Activated naive CD4-positive, alpha-beta T cell treated with anti-CD3 and anti-CD28 coated beads, Interleukin-2, amount 50 U/mL, for 16 hours (primary cell): ENCODE data around the gene ZNF593.

Experiments
- DNase-seq: peaks from one replicate; pipeline ENCODE4 v3.0.0-alpha.2; 2020

ZNF593 gene

DNA sequence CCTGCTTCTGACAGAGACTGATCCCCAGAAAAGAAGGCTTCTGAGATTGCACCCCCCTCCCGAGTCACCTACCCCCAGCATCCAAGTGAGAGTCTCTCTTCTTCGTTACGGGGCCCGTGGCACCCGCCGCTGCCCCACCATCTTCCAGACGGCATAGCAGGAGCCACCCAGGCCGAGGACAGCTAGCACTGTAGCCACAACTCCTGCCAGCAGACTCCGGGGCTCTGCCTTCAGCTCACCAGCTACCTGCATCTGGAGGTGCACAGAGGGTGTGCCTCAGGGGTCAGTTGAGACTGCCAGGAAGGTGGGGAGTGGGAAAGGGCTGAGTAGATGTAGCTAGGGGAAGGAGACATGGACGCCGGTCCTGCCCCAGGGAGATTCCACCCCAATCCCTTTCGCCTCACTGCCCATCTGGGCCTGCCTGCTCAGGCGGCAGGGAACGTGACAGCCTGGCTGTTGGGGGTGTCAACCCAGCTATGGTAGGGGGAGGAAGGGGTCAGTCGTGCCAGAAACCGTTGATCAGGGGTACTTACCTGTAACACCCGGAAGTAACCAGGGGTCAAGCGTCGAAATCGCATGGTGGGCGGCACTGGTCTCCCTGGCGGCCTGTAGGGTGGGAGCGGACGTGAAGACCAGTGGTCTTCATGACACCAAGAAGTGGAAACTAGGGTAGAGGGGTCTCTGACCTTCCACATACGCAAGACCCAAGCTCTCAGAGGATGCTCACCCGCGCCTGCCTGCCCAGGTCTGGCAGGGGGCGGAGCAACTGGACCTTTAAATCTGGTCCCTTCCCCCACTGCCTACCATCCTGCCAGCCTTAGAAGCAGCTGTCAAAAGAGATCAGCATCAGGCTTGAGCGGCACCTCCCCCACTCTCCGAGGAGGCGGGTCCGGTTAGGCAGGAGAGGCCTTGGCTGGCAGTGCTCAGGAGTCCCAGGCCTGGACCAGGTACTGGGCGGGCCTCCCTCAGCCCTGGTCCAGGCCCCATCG is 1.7 kb downstream of the ZNF593 start, which contains the start of gene ZNF593OS:
Gene ZNF593OS (minus strand): TSS at position 749 of the 989 bp plus-strand sequence. CDS start 171 bp downstream, at position 578.
- no peak for DNase-seq

GRCh38 chr1:26175346-26175745 is 5.6 kb downstream of the ZNF593 start:
- DNase-seq = no peak

GRCh38 chr1:26177182-26177684 is 7.5 kb downstream of the ZNF593 start, which contains the start of gene CNKSR1:
CNKSR1 (plus strand) TSS chr1:26177491; CDS start chr1:26177548, 57 bp downstream.
- no peak for DNase-seq

DNA sequence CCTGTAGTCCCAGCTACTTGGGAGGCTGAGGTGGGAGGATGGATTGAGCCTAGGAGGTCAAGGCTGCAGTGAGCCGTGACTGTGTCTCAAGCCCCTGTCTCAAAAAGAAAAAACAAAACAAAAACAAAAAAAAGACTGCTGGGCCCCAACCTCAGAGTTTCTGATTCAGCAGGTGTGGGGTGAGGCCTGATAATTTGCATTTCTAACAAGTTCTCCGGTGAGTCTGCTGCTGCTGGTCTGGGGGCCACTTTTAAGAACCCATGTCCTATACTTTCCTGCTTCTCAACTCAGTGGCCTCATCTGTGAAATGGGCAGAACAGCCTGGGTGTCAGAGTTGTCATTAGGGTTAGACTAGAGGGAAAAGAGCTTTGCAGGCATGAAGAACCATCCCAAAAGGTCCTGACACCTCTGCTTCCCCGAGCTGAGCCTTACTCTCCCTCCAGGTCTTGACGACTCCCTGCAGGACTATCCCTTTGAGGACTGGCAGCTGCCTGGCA is 10.3 kb downstream of the ZNF593 start:
- DNase-seq = no peak

DNA sequence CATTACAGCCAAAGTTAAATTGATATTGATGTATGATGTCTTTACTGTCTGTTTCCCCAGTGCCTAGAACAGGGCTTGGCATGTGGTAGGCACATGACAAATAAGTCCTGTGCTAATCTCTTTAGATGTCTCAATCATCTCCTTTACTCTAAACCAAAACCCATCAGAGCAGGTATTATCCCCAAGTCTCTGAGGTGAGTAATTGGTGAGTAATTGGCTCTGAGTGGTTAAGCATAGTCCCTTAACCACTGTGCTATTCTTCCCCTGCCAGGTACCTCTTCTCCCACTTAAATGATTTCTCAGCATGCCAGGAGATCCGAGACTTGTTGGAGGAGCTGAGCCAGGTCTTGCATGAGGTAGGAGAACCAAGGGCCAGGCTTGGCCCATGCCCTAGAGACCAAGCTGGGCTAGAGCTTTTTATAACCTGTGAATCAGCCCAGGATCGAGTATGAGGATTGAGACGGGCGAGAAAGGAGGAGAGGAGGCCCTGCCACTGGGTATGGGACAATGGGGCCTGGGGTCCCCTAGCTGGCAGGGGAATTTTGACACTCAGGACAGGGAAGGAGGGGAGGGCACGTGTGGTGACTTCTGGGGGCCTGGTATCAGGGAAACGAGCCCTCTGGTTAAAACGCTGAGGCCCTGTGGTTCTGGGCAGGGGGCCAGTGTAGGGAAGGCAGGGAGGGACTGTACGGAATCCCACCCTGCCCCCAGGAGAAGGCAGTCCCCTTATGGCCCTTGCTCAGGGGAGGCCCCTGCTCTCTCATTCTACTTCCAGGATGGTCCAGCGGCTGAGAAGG is 12.1 kb downstream of the ZNF593 start:
- no peak for DNase-seq

- no peak for DNase-seq
Measured at GRCh38 chr1:26182383-26182696, 12.6 kb downstream of the ZNF593 start.

GRCh38 chr1:26184086-26184485 is 14.4 kb downstream of the ZNF593 start:
- no peak for DNase-seq

DNA sequence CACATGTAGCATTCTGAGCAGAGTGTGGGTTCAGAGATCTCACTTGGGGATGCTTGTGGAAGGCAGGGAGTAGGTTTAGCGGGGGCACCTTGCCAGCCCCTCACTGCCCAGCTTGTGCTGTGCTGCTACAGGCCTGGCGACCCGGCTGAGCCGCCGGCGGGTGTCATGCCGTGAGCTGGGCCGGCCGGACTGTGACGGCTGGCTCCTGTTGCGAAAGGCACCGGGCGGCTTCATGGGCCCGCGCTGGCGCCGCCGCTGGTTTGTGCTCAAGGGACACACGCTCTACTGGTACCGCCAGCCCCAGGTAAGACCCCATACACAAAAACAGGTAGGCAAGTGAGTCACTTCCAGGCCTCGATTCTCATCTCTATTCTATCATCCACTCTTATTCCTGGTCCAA is 15.2 kb downstream of the ZNF593 start:
- no peak for DNase-seq

- DNase-seq = no peak
Measured at GRCh38 chr1:26187882-26188281, 18.2 kb downstream of the ZNF593 start.

DNA sequence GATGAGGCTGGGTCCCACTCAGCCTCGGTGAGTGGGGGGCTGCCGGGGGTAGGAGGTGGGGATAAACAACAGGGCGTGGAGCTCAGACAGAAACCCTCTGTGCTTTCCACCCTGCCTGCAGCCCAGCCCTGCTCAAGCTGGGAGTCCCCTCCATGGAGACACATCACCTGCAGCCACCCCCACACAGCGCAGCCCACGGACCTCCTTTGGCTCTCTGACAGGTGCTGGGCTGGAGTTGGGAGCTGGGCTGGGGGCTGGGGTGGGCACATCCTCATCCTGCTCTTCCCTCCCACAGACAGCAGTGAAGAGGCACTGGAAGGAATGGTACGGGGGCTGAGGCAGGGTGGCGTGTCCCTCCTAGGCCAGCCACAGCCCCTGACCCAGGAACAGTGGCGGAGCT is 18.8 kb downstream of the ZNF593 start:
- DNase-seq = no peak

GRCh38 chr1:26189331-26189730 is 19.6 kb downstream of the ZNF593 start:
- no peak for DNase-seq

- no peak for DNase-seq
Measured at GRCh38 chr1:26189751-26190275, 20.1 kb downstream of the ZNF593 start.

GRCh38 chr1:26190373-26190987 is 20.8 kb downstream of the ZNF593 start, which contains the start of gene CATSPER4:
CATSPER4 (plus strand) TSS chr1:26190602; CDS start chr1:26190628, 26 bp downstream.
- DNase-seq = no peak

GRCh38 chr1:26191739-26192138 is 22.0 kb downstream of the ZNF593 start:
- DNase-seq = no peak

DNA sequence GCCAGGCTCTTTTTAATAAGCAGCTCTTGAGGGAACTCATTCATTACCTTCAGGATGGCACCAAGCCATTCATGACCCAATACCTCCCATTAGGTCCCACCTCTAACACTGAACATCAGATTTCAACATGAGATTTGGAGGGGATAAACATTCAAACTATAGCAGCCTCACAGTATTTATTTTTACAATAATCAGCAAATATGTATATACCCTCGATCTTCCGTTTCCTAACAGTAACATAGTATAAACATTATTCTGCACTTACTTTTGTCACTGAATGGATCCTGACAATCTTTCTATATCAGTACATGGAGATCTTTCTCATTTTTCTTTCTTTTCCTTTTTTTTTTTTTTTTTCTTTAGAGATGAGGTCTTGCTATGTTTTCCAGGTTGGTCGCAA is 26.1 kb downstream of the ZNF593 start:
- no peak for DNase-seq

DNA sequence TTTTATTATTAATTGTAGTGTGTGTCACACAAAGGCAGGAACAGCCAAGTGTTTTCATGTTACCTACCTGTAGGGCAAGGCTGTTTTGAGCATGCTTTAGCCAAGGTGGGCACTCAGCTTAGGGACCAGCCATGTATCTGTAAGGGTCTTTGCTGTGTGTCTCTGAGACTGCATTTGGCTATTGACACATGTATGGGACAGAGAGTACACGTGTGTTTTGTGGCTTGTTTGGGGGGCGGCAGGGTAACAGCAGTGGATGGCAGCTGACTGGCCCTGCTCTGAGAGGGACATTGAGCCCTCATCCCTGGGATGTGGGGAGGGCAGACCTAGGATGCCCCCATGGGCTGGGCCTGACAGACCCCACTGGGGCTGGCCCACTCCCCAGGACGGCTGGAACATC is 27.6 kb downstream of the ZNF593 start:
- no peak for DNase-seq

- no peak for DNase-seq
Measured at GRCh38 chr1:26197813-26198212, 28.1 kb downstream of the ZNF593 start.

GRCh38 chr1:26200413-26200812 is 30.7 kb downstream of the ZNF593 start:
- DNase-seq = no peak

DNA sequence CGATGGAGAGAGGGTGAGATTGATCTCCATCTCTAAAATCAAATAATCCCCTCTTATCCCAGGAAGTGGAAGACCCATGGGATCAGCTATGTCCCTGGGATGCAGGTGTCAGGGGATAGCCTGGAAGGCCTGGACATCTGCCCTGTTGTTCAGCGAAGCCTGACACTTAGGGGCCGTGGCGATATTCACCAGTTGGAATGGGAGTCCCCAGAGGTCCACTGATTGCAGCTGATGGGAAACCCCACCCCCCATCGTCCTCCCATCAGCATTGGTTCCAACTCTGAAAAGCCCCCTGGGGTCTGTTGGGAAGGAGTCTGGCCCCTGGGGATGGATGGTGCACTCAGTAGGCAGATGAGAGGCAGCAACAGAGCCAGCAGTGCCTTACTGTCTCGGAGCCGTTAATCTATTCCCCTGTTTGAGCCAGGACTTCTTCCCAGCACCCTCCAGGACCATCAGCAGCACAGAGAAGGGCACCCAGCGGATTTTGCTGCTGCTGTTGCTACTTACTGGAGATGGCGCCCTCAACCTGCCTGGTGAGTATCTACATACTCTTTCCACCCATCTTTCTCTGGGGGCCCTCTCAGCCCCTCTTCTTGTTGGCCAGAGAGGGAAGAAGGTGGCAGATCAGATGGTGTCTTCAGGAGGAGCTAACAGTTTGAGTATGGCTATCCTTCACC is 34.1 kb downstream of the ZNF593 start:
- no peak for DNase-seq

DNA sequence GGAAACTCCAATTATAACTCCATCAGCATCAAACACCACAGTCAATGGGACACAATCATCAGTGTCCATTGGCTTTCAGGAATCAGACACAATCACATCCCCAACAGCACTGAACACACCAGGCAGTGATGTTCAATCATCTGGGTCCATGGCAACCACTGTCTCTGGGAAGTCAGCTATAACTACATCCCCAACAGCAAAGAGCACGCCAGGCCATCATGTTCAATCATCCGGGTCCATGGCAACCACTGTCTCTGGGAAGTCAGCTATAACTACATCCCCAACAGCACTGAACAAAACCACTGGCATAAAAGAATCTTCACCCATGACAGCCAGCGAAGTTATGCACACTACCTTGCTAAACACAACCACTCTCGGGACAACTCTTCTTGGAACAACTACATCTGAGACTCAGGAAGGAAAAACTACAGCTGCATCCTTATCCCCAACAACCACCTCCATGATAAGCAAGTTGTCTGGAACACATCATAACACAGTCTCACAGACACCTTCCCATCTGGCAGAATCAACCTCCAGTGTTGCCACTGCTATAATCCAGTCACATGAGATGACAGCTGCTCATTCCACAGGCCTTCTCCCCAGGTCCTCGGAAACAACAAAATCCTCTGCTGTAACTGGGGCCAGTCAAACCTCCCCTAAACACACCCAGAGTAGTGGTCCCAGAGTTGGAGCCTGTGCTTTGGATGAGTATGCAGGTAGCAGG is 40.6 kb downstream of the ZNF593 start:
- DNase-seq = no peak

DNA sequence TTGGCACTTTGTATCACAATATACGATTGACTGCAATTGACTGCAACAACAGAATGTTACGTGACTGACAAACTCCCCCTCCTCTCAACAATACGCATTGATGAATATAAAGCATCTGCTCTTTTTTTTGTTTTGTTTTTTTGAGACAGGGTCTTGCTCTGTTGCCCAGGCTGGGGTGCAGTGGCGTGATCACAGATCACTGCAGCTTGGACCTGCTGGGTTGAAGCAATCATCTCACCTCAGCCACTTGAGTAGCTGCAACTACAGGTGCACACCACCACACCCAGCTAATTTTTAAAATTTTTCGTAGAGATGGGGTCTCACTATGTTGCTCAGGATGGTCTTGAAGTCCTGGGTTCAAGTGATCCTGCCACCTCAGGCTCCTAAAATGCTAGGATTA is 43.0 kb downstream of the ZNF593 start:
- DNase-seq = no peak
